ENCODE data around the gene TBC1D1.

The TBC1D1 gene

DNA sequence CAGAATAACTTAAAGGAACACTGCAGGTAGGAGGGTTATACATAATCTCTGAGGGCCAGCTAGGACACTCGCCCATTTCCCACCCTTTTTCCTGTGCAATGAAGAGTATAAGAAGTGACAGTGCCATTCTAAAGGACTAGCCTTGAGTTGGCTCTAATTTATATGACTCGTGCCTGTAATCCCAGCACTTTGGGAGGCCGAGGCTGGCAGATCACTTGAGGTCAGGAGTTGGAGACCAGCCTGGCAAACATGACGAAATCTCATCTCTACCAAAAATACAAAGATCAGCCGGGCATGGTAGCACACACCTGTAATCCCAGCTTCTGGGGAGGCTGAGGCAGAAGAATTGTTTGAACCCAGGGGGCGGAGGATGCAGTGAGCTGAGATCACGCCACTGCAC is 4.4 kb downstream of the TBC1D1 start:
- TF ChIP-seq, protein P1, sequence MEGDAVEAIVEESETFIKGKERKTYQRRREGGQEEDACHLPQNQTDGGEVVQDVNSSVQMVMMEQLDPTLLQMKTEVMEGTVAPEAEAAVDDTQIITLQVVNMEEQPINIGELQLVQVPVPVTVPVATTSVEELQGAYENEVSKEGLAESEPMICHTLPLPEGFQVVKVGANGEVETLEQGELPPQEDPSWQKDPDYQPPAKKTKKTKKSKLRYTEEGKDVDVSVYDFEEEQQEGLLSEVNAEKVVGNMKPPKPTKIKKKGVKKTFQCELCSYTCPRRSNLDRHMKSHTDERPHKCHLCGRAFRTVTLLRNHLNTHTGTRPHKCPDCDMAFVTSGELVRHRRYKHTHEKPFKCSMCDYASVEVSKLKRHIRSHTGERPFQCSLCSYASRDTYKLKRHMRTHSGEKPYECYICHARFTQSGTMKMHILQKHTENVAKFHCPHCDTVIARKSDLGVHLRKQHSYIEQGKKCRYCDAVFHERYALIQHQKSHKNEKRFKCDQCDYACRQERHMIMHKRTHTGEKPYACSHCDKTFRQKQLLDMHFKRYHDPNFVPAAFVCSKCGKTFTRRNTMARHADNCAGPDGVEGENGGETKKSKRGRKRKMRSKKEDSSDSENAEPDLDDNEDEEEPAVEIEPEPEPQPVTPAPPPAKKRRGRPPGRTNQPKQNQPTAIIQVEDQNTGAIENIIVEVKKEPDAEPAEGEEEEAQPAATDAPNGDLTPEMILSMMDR (IDR thresholded peaks at IDR 0.05; ENCODE audit: extremely low read depth, insufficient read depth, missing control alignments), result no peak
- in situ Hi-C loops (cut with MboI; ENCODE audit: low pct_unique_long_range_greater_than_20kb, low sequenced_read_pairs, unreplicated experiment), result no loop called here
- no peak for DNase-seq (ENCODE audit: low spot score)

DNA sequence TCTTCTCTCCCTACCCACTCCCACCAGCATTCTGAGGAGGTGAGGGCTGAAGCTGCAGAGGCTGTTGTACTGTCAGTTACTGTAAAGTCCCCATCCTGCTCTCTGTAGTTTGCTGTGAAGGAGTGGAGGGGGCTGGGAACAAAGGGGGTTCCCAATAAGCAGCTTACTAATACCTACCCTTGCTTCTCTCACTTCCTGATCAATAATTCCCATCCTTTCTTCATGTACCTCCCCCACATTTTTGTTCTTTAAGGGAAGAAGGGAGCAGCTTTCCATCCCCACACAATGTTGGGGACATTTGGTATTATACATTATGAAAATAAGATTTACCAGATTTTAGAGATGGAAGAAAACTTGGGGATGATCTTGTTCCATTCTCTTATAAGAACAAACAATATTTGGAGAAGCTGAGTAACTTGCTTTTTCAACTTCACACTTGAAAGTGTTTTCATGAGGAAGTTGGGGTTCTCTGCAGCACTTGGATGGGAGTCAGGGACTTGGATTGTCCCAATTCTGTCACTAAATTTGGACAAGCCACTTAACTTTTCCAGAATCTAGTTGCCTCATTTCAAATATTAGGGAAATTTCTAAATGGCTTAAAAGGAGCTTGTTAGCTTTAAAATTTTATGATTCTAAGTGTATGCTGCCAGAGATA is 5.4 kb downstream of the TBC1D1 start:
- TF ChIP-seq, protein P1 (IDR thresholded peaks at IDR 0.05; ENCODE audit: extremely low read depth, insufficient read depth, missing control alignments), result no peak
- in situ Hi-C loops (cut with MboI; ENCODE audit: low pct_unique_long_range_greater_than_20kb, low sequenced_read_pairs, unreplicated experiment), result no loop called here
- no peak for DNase-seq (ENCODE audit: low spot score)

DNA sequence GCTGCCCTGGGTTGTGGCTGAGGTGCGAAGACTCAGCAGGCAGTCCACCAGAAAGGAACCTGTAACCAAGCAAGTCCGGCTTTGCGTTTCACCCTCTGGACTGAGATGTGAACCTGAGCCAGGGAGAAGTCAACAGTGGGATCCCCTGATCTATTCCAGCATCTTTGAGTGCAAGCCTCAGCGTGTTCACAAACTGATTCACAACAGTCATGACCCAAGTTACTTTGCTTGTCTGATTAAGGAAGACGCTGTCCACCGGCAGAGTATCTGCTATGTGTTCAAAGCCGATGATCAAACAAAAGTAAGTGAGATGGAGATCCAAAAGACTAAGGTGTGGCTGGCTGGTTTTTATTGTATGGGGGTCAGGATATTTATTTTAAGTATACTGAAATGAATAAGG is 11.3 kb downstream of the TBC1D1 start:
- no peak for DNase-seq (ENCODE audit: low spot score)
- TF ChIP-seq, protein P1 (IDR thresholded peaks at IDR 0.05; ENCODE audit: extremely low read depth, insufficient read depth, missing control alignments), result no peak
- in situ Hi-C loops (cut with MboI; ENCODE audit: low pct_unique_long_range_greater_than_20kb, low sequenced_read_pairs, unreplicated experiment), result no loop called here

GRCh38 chr4:37902738-37903693 is 12.1 kb downstream of the TBC1D1 start:
- TF ChIP-seq, protein P1 (IDR thresholded peaks at IDR 0.05; ENCODE audit: extremely low read depth, insufficient read depth, missing control alignments), result no peak
- DNase-seq (ENCODE audit: low spot score), result no peak
- in situ Hi-C loops (cut with MboI; ENCODE audit: low pct_unique_long_range_greater_than_20kb, low sequenced_read_pairs, unreplicated experiment), result no loop called here

DNA sequence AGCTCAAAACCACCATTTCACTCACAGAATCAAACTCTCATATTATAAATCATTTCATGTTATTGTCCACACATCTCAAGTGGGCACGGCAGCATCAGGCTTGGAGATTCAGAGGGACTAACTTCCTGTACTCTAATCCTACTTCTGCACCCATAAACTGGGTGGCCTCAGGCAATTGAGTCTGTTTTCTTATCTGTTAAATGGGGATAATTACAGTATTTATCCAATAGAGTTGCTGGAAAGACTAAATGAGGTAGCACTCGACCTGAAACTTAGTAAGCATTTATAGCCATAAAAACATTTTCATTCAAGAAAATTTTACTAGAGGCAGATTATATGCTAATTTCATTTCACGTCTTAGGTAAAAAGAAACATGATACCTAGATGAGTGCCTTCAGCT is 13.0 kb downstream of the TBC1D1 start:
- TF ChIP-seq, protein P1 (IDR thresholded peaks at IDR 0.05; ENCODE audit: extremely low read depth, insufficient read depth, missing control alignments), result no peak
- no peak for DNase-seq (ENCODE audit: low spot score)
- in situ Hi-C loops (cut with MboI; ENCODE audit: low pct_unique_long_range_greater_than_20kb, low sequenced_read_pairs, unreplicated experiment), result no loop called here

DNA sequence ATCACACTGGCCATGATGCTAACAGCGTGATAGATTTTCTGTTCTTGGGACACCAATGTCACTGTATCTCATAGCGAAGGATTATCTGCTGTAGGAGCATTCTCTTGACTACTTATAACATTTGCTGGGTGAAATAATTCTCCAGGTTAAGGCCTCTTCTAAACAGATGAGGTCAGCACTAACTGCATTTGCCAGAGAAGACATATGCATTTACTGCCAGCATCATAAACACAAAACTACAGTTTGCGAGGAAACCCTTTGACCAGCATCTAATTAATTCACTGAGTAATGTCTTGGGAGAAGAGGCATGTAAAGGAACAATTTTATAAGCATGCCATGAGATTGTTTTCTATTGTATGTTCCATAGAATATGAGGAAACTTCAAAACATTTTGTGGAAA is 13.9 kb downstream of the TBC1D1 start:
- TF ChIP-seq, protein P1 (IDR thresholded peaks at IDR 0.05; ENCODE audit: extremely low read depth, insufficient read depth, missing control alignments), result no peak
- DNase-seq (ENCODE audit: low spot score), result no peak
- in situ Hi-C loops (cut with MboI; ENCODE audit: low pct_unique_long_range_greater_than_20kb, low sequenced_read_pairs, unreplicated experiment), result no loop called here

Measured in GM13977 (cell line).